ENCODE measurements around the gene MSH2.

DNA sequence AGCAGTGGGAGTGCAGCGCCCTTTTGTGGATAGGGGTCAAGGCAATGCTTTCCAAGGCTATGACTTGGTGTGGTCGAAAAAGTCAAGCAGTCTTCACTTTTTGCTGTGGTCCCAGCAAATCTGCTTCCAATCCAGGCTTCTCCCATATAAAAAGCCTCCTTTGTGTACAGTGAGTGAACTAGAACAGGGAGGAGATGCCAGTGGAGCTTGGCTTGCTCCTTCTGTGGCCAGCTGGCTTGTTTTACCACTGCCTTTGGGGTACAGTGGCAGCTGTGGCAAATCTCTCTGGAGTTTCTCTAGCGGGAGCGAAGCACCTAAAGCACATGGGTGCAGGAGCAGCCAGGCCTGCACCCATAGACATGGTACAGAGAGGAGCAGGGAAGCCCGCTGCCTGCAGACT is 103.5 kb downstream of the MSH2 start:
- TF ChIP-seq, protein P1, sequence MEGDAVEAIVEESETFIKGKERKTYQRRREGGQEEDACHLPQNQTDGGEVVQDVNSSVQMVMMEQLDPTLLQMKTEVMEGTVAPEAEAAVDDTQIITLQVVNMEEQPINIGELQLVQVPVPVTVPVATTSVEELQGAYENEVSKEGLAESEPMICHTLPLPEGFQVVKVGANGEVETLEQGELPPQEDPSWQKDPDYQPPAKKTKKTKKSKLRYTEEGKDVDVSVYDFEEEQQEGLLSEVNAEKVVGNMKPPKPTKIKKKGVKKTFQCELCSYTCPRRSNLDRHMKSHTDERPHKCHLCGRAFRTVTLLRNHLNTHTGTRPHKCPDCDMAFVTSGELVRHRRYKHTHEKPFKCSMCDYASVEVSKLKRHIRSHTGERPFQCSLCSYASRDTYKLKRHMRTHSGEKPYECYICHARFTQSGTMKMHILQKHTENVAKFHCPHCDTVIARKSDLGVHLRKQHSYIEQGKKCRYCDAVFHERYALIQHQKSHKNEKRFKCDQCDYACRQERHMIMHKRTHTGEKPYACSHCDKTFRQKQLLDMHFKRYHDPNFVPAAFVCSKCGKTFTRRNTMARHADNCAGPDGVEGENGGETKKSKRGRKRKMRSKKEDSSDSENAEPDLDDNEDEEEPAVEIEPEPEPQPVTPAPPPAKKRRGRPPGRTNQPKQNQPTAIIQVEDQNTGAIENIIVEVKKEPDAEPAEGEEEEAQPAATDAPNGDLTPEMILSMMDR (IDR thresholded peaks at IDR 0.05; ENCODE audit: low read length) = no peak
- TF ChIP-seq EZH2phosphoT487 (IDR thresholded peaks at IDR 0.05; ENCODE audit: low read length) = no peak
- no peak for TF ChIP-seq EZH2 (optimal IDR thresholded peaks at IDR 0.05; ENCODE audit: low read depth, low read length)

All from MM.1S (cell line).